Breast epithelium (tissue), 4 donors: ENCODE data around the gene ANKS3. TPM values are rescaled to one million over a fixed set of nuclear protein-coding genes. Genes with fewer than 3 reads are reported as not detected.

Source experiments
- DNase-seq, 2 donors: peaks; one replicate each; pipeline ENCODE4 v3.0.0-alpha.2; 2019; ENCODE audit warnings: low spot score in 2 of 2
- H3K27ac ChIP-seq, 2 donors: fragments of 200-600 bp; sonication (generic) in 1 of 2; one replicate each; pipeline ENCODE4 v1.5.1; 2016 to 2019; ENCODE audit warnings: mild to moderate bottlenecking in 1 of 2
- H3K27me3 ChIP-seq, 2 donors: fragments of 200-600 bp; sonication (generic) in 1 of 2; one replicate each; pipeline versions ENCODE4 v1.5.1 to v1.6.0; 2017 to 2019; ENCODE audit warnings: control low read depth in 1 of 2, mild to moderate bottlenecking in 1 of 2
- H3K36me3 ChIP-seq: fragments of 200-600 bp; one replicate; pipeline ENCODE4 v1.5.1; 2019
- H3K4me1 ChIP-seq, 2 donors: fragments of 200-600 bp; sonication (generic); one replicate each; pipeline ENCODE4 v1.5.1; 2016 to 2019; ENCODE audit warnings: control low read depth in 1 of 2
- H3K4me3 ChIP-seq, 3 donors: fragments of 200-600 bp; sonication (generic); 1 replicate in 2 of 3; 2 replicates in 1 of 3; pipeline ENCODE4 v1.5.1; 2016 to 2019; ENCODE audit warnings: mild to moderate bottlenecking in 3 of 3, moderate library complexity in 2 of 3
- H3K9me3 ChIP-seq, 2 donors: fragments of 200-600 bp; sonication (generic) in 1 of 2; one replicate each; pipeline ENCODE4 v1.5.1; 2016 to 2019; ENCODE audit warnings: control low read depth in 1 of 2
- POLR2A ChIP-seq: fragments of 450-650 bp; IDR thresholded peaks from one replicate; pipeline ENCODE4 v1.6.1; 2016; ENCODE audit warnings: antibody characterized with exemption, mild to moderate bottlenecking, moderate library complexity
- POLR2AphosphoS5 ChIP-seq, 3 donors: sonication (generic); formaldehyde crosslinking; IDR thresholded peaks; one replicate each; pipeline ENCODE4 v1.6.1; 2017; ENCODE audit warnings: antibody characterized with exemption in 3 of 3
- intact Hi-C: fragments of 100-400 bp; cut with DNase I; formaldehyde crosslinking; loops from one replicate; pipeline ENCODE4 v1.15.1; 2023; ENCODE audit warnings: low total_unique reads
- total RNA-seq, 3 donors: library from RNA; depleted of rRNA; stranded (reverse); fragments of >200 nt; gene quantifications; one replicate each; pipeline ENCODE4 v1.1.0, GENCODE V29; 2016
- TF ChIP-seq, protein P1 (sequence below), 3 donors: fragments of 450-650 bp; IDR thresholded peaks; one replicate each; pipeline ENCODE4 v1.5.1; 2016 to 2017; ENCODE audit warnings: antibody characterized with exemption in 3 of 3, mild to moderate bottlenecking in 3 of 3, moderate library complexity in 3 of 3

The ANKS3 gene
- total RNA-seq, 3 donors from 2014 or later = 12.6 to 33.1 (median 23.6) TPM

DNA sequence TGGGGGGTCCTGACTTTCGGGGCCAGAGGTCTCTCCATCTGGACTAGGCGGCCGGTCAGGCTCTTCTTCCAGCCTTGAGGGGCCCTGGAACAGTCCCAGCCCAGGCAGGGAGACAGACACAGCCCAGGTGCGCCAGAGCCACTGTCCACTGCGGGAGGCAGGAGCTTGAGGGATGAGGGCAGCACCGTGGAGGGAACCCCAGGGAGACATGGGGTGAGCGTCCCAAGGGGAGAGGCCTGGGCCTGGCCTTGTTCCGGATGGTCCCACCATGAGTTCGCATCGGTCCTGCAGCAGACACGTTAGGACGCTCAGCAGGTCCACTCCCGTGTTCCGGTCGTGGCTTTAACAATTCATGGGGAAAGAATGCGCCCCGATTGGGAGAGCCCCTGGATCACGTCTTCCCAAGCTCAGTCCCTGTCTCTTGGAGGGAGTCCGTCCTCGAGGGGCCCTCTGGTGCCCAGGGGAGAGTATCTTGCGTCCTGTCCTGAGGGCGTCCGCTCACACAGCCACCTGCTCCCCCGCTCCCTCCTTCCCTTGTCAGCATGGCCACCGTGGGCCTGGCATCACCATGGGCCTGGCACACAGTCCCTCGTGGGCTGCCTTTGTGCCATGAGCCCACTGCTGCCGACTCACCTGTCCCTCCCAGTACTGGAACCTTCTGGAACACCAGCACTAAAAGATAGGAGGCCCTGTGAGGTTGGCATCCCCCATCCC, 47.4 kb downstream of the ANKS3 start:
- Histone ChIP-seq H3K4me1 (no peaks in the 10 kb centered on the region), H3K4me3 (no peak overlapping the region), H3K36me3 (no peaks in the 10 kb centered on the region), H3K9me3 (no peaks in the 10 kb centered on the region), H3K27me3 (no peaks in the 10 kb centered on the region), H3K27ac (no peak overlapping the region)
- intact Hi-C loops = no loop called here
- no peak for TF ChIP-seq POLR2A
- no peak for TF ChIP-seq POLR2AphosphoS5 (IDR thresholded peaks at IDR 0.05)
- TF ChIP-seq, protein P1, sequence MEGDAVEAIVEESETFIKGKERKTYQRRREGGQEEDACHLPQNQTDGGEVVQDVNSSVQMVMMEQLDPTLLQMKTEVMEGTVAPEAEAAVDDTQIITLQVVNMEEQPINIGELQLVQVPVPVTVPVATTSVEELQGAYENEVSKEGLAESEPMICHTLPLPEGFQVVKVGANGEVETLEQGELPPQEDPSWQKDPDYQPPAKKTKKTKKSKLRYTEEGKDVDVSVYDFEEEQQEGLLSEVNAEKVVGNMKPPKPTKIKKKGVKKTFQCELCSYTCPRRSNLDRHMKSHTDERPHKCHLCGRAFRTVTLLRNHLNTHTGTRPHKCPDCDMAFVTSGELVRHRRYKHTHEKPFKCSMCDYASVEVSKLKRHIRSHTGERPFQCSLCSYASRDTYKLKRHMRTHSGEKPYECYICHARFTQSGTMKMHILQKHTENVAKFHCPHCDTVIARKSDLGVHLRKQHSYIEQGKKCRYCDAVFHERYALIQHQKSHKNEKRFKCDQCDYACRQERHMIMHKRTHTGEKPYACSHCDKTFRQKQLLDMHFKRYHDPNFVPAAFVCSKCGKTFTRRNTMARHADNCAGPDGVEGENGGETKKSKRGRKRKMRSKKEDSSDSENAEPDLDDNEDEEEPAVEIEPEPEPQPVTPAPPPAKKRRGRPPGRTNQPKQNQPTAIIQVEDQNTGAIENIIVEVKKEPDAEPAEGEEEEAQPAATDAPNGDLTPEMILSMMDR (IDR thresholded peaks at IDR 0.05) = no peak
- no peak for DNase-seq

DNA sequence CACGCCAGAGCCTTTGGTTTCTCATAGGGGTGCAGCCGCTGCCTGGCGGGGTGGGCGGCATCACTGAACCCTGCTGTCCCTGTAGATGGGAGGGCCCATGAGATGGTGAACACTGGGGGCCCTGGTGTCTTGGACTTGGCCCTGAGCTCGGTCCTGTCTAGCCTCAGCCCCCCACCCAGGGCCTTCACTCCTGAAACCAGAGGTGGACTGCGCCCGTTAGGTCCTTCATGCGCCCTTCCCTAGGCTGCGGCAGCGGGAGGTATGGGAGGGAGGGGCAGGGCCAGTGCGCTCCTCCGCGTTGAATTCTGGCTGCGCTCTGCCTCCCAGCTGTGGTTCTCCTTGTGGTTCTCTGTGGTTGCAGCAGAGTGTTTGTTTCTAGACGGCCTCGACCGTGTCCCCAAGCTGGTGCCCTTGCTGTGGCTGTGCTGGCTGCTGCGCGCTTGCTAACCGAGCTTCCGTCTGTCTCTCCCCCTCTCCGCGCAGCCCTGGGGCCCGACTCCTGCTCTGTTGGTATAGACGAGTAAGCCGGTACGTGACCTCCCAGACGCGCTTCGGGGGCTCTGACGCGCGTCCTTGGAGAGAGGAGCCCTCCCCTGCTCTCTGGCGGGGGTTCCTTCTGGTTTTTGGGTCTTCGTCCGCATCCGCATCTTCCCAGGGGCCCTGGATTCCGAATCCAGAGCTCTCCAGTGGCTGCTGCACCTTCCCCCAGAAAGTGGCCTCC, 48.1 kb downstream of the ANKS3 start:
- H3K9me3 ChIP-seq = no peaks in the 10 kb centered on the region
- intact Hi-C loops = no loop called here
- H3K36me3 ChIP-seq = no peaks in the 10 kb centered on the region
- no peak overlapping the region for H3K27ac ChIP-seq
- no peaks in the 10 kb centered on the region for H3K27me3 ChIP-seq
- no peak overlapping the region for H3K4me3 ChIP-seq
- TF ChIP-seq POLR2A = no peak
- TF ChIP-seq, protein P1 (IDR thresholded peaks at IDR 0.05) = no peak
- no peak for TF ChIP-seq POLR2AphosphoS5 (IDR thresholded peaks at IDR 0.05)
- peaks cover 0 to 3% of the 10 kb centered on the region in 2 donors for H3K4me1 ChIP-seq
- no peak for DNase-seq

DNA sequence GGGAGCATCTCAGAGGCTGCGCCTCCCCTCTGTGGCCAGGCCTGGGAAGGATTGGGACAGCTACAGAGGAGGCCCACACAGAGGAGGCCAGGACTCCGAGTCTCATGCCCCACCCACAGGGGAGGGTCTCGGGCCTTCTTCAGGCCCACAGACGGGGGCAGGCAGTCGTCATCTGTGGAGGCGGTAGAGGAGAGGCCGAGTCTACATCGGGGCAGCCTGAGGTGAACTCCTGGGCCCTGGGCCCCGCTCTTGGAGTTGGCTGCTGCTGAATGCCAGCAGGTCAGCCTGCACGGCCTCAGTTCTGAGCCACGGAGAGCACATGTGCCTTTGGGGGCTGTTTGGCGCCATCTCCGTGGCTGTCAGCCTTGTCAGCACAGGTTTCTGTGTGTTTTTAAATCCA, 48.8 kb downstream of the ANKS3 start:
- Histone ChIP-seq H3K27ac (peak overlapping the region in 1 of 2 donors; percentile 32), H3K27me3 (no peaks in the 10 kb centered on the region), H3K36me3 (no peaks in the 10 kb centered on the region), H3K4me3 (no peak overlapping the region), H3K9me3 (no peaks in the 10 kb centered on the region), H3K4me1 (peaks cover 4 to 8% of the 10 kb centered on the region in 2 donors)
- intact Hi-C loops = no loop called here
- DNase-seq = no peak
- no peak for TF ChIP-seq POLR2A
- no peak for TF ChIP-seq POLR2AphosphoS5 (IDR thresholded peaks at IDR 0.05)
- TF ChIP-seq, protein P1 (IDR thresholded peaks at IDR 0.05) = no peak

DNA sequence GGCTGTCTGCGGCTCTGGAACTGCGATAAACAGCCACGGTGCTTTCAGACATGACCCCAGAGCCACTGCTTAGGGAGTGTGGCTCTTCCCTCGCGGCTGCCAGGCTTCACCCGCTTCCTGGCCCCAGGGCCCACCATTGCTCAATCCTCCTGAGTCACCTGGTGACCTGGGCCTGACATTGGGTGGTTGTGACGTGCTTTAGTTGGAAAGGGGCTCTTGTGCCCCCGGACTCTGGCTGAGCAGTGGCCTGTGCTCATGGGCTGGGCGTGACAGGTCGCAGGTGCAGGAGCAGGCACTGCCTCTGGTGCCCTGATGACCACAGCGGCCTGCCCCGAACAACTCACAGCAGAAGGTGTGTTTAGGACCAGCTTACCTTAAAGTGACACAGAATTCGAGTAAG, 49.3 kb downstream of the ANKS3 start:
- H3K4me3 ChIP-seq = no peak overlapping the region
- intact Hi-C loops = no loop called here
- H3K27ac ChIP-seq = peak overlapping the region in 1 of 2 donors; percentile 32
- H3K27me3 ChIP-seq = no peaks in the 10 kb centered on the region
- H3K4me1 ChIP-seq = peaks cover 4 to 8% of the 10 kb centered on the region in 2 donors
- no peak for DNase-seq
- H3K36me3 ChIP-seq = no peaks in the 10 kb centered on the region
- H3K9me3 ChIP-seq = no peaks in the 10 kb centered on the region
- TF ChIP-seq, protein P1 (IDR thresholded peaks at IDR 0.05) = no peak
- TF ChIP-seq POLR2A (no peak), POLR2AphosphoS5 (IDR thresholded peaks at IDR 0.05) (no peak)

DNA sequence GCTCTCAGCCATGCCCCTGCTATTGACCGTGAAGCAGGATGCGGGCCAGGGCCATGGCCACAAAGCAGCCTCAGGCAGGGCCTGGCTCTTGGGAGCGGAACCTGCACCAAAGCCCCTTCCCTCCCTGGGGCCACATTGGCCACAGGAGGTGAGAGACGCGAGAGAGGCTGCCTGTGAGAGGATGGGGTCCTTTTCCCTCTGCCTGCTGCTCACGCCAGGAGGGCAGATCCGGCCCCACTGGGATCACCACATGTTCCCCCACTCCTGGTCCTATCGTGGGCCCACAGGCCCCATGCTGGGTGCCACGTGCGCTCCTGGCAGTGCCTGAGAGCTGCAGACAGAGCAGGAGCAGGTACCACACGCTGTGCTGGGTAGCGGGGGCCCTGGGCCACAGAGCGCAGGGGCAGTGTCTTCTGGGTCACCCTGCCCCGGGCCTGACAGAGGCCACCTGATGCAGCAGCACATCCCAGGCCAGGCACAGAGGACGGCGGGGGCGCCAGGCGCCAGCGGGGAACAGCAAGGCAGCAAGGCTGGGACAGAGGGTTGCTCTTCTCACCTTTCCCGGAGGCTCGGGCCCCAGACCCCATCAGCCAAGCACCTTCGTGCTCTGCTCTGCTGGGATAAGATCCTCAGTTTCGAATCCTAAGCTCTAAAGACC, 49.9 kb downstream of the ANKS3 start:
- Histone ChIP-seq H3K27me3 (no peaks in the 10 kb centered on the region), H3K4me3 (no peak overlapping the region), H3K4me1 (peaks cover 4 to 8% of the 10 kb centered on the region in 2 donors), H3K36me3 (no peaks in the 10 kb centered on the region), H3K9me3 (no peaks in the 10 kb centered on the region), H3K27ac (no peak overlapping the region)
- TF ChIP-seq, protein P1 (IDR thresholded peaks at IDR 0.05) = no peak
- TF ChIP-seq POLR2A (no peak), POLR2AphosphoS5 (IDR thresholded peaks at IDR 0.05) (no peak)
- DNase-seq = no peak
- intact Hi-C loops = no loop called here
